Large intestine (tissue), 12 donors: ENCODE results near the gene NTM. TPM values are rescaled to one million over a fixed set of nuclear protein-coding genes. Genes with fewer than 3 reads are reported as not detected.
"Not testable (repeated sequence)": the region's sequence is repeated elsewhere in the genome, so short reads cannot be mapped to it uniquely, and the experiment has no call there.

Experiments used
- DNase-seq, 2 donors: peaks; one replicate each; pipeline versions ENCODE4 v3.0.0 to v3.0.0-alpha.2; 2013
- H3K27ac ChIP-seq: one replicate; pipeline ENCODE4 v1.5.1; 2013; ENCODE audit warnings: low read length
- H3K27me3 ChIP-seq: 2 replicates; pipeline ENCODE4 v1.6.1; 2013; ENCODE audit warnings: low read length; ENCODE audit not compliant: control insufficient read depth, insufficient read depth
- H3K36me3 ChIP-seq: 2 replicates; pipeline ENCODE4 v1.6.1; 2013; ENCODE audit warnings: low read length; ENCODE audit not compliant: control insufficient read depth, insufficient read depth
- H3K4me1 ChIP-seq: one replicate; pipeline ENCODE4 v1.6.1; 2013; ENCODE audit warnings: low read length; ENCODE audit not compliant: control insufficient read depth, insufficient read depth
- H3K4me3 ChIP-seq: one replicate; pipeline ENCODE4 v1.5.1; 2013; ENCODE audit warnings: low read length
- H3K9me3 ChIP-seq: one replicate; pipeline ENCODE4 v1.6.1; 2013; ENCODE audit warnings: mild to moderate bottlenecking, low read depth, low read length, moderate library complexity; ENCODE audit not compliant: control insufficient read depth
- WGBS: methylation state at CpG from one replicate; pipeline ENCODE4 v1.1.5; 2013; ENCODE audit warnings: low lambda C conversion rate; ENCODE audit not compliant: insufficient coverage; 5-methylcytosine and 5-hydroxymethylcytosine counted together
- long read RNA-seq, 11 donors: transcript quantifications; one replicate each; lab custom pipeline, GENCODE V29; 2026
- polyA plus RNA-seq: library from polyadenylated mRNA; unstranded; fragments of 120-200 nt; gene quantifications from one replicate; pipeline ENCODE4 v1.2.1, GENCODE V29; 2013

Gene NTM
- 17.2 TPM for polyA plus RNA-seq
- long read RNA-seq, donor 1 = 0 reads
- long read RNA-seq, donor 2, partial matches to known transcripts = 0 of 3 reads
- long read RNA-seq, donor 2, other reads (novel, unspliced or antisense) = 0 of 3 reads
- long read RNA-seq, donor 3 = 0 reads
- long read RNA-seq, donor 4 = 0 reads
- long read RNA-seq, donor 5 = 0 reads
- long read RNA-seq, donor 6, partial matches to known transcripts = 0 of 7 reads
- long read RNA-seq, donor 6, other reads (novel, unspliced or antisense) = 0 of 7 reads
- long read RNA-seq, donor 7, partial matches to known transcripts = 0 of 3 reads
- long read RNA-seq, donor 7, other reads (novel, unspliced or antisense) = 0 of 3 reads
- long read RNA-seq, donor 8, partial matches to known transcripts = 0 of 3 reads
- long read RNA-seq, donor 8, other reads (novel, unspliced or antisense) = 0 of 3 reads
- long read RNA-seq, donor 9, partial matches to known transcripts = 0 of 2 reads
- long read RNA-seq, donor 9, other reads (novel, unspliced or antisense) = 0 of 2 reads
- long read RNA-seq, donor 10, partial matches to known transcripts = 0 of 2 reads
- long read RNA-seq, donor 10, other reads (novel, unspliced or antisense) = 0 of 2 reads
- long read RNA-seq, donor 11, partial matches to known transcripts = 0 of 1 reads
- long read RNA-seq, donor 11, other reads (novel, unspliced or antisense) = 0 of 1 reads

GRCh38 chr11:131370090-131370751 lies at the start of gene NTM:
Gene NTM, plus strand, starts transcription at chr11:131370615.
- WGBS = no CpG with 5 or more reads among the region's 7 CpGs
- Histone ChIP-seq H3K4me1 (no peaks in the 10 kb centered on the region), H3K9me3 (no peaks in the 10 kb centered on the region), H3K27me3 (peaks cover 49% of the 10 kb centered on the region), H3K4me3 (no peak within 1 kb of the TSS), H3K27ac (no peak within 1 kb of the TSS), H3K36me3 (no peaks in the 10 kb centered on the region)
- peak; percentile 26 to 49 for DNase-seq

GRCh38 chr11:131324921-131325570 lies 45.4 kb upstream of the NTM start:
- Histone ChIP-seq H3K9me3 (no peaks in the 10 kb centered on the region), H3K27me3 (no peaks in the 10 kb centered on the region), H3K36me3 (no peaks in the 10 kb centered on the region), H3K4me1 (no peaks in the 10 kb centered on the region), H3K4me3 (no peak overlapping the region), H3K27ac (no peak overlapping the region)
- no CpG with 5 or more reads among the region's 11 CpGs for WGBS
- no peak for DNase-seq

- no peaks in the 10 kb centered on the region for H3K4me1 ChIP-seq
Observed at GRCh38 chr11:131326829-131327228, 43.6 kb upstream of the NTM start.

GRCh38 chr11:131327421-131327820 lies 43.0 kb upstream of the NTM start:
- no peaks in the 10 kb centered on the region for H3K27me3 ChIP-seq
- H3K9me3 ChIP-seq = no peaks in the 10 kb centered on the region
- WGBS = 100% methylated on average over 1 of the region's 5 CpGs
- H3K4me1 ChIP-seq = no peaks in the 10 kb centered on the region
- H3K36me3 ChIP-seq = no peaks in the 10 kb centered on the region
- no peak overlapping the region for H3K4me3 ChIP-seq
- H3K27ac ChIP-seq = no peak overlapping the region
- no peak for DNase-seq

More at GRCh38 chr11:131326829-131327228, 43.6 kb upstream of the NTM start:
- Histone ChIP-seq H3K4me3 (no peak overlapping the region), H3K27me3 (no peaks in the 10 kb centered on the region), H3K27ac (no peak overlapping the region), H3K9me3 (no peaks in the 10 kb centered on the region), H3K36me3 (no peaks in the 10 kb centered on the region)
- no CpG with 5 or more reads among the region's 4 CpGs for WGBS
- DNase-seq = no peak

- no peaks in the 10 kb centered on the region for H3K4me1 ChIP-seq
- no peaks in the 10 kb centered on the region for H3K36me3 ChIP-seq
- no peaks in the 10 kb centered on the region for H3K27me3 ChIP-seq
- DNase-seq = no peak
- H3K27ac ChIP-seq = no peak overlapping the region
- H3K4me3 ChIP-seq = no peak overlapping the region
- no peaks in the 10 kb centered on the region for H3K9me3 ChIP-seq
- no CpG with 5 or more reads among the region's 3 CpGs for whole genome bisulfite sequencing
Observed at GRCh38 chr11:131328843-131329242, 41.6 kb upstream of the NTM start.

GRCh38 chr11:131331010-131331409 lies 39.4 kb upstream of the NTM start:
- WGBS = no CpG with 5 or more reads among the region's 7 CpGs
- no peak for DNase-seq
- no peak overlapping the region for H3K4me3 ChIP-seq
- no peaks in the 10 kb centered on the region for H3K4me1 ChIP-seq
- H3K36me3 ChIP-seq = no peaks in the 10 kb centered on the region
- no peaks in the 10 kb centered on the region for H3K27me3 ChIP-seq
- no peak overlapping the region for H3K27ac ChIP-seq
- H3K9me3 ChIP-seq = no peaks in the 10 kb centered on the region

- H3K4me1 ChIP-seq = no peaks in the 10 kb centered on the region
- H3K27ac ChIP-seq = no peak overlapping the region
- H3K36me3 ChIP-seq = no peaks in the 10 kb centered on the region
- no peaks in the 10 kb centered on the region for H3K27me3 ChIP-seq
- DNase-seq = no peak
- H3K9me3 ChIP-seq = no peaks in the 10 kb centered on the region
- no peak overlapping the region for H3K4me3 ChIP-seq
- WGBS = 67% methylated on average over 3 of the region's 5 CpGs
Observed at GRCh38 chr11:131331546-131331945, 38.9 kb upstream of the NTM start.

- no peaks in the 10 kb centered on the region for H3K36me3 ChIP-seq
- DNase-seq = no peak
- no peaks in the 10 kb centered on the region for H3K4me1 ChIP-seq
- no peak overlapping the region for H3K4me3 ChIP-seq
- no peaks in the 10 kb centered on the region for H3K9me3 ChIP-seq
- H3K27ac ChIP-seq = no peak overlapping the region
- no peaks in the 10 kb centered on the region for H3K27me3 ChIP-seq
Observed at GRCh38 chr11:131334601-131335000, 35.8 kb upstream of the NTM start.

- H3K4me1 ChIP-seq, DNase-seq, H3K27ac ChIP-seq, H3K9me3 ChIP-seq, H3K27me3 ChIP-seq, H3K36me3 ChIP-seq, H3K4me3 ChIP-seq: not testable (repeated sequence)
- no CpG with 5 or more reads among the region's 5 CpGs for WGBS
Observed at GRCh38 chr11:131341900-131342299, 28.5 kb upstream of the NTM start.

- H3K27ac ChIP-seq, H3K4me3 ChIP-seq: not testable (repeated sequence)
- WGBS = 92% methylated on average over 2 of the region's 6 CpGs
Observed at GRCh38 chr11:131342442-131342841, 28.0 kb upstream of the NTM start.

More at GRCh38 chr11:131342442-131342841, 28.0 kb upstream of the NTM start:
- H3K4me1 ChIP-seq, H3K9me3 ChIP-seq, H3K27me3 ChIP-seq, DNase-seq, H3K36me3 ChIP-seq: not testable (repeated sequence)
